Fibroblast of lung (primary cell): ENCODE data around the gene SHANK2. TPM values are rescaled to one million over a fixed set of nuclear protein-coding genes. Genes with fewer than 3 reads are reported as not detected.

ENCODE experiments used
- DNase-seq, 2 donors: peaks; one replicate each; pipeline versions ENCODE4 v3.0.0 to v3.0.0-alpha.2; 2010; ENCODE audit warnings: low read depth in 2 of 2
- H2AFZ ChIP-seq: 2 replicates; pipeline ENCODE4 v1.5.1; 2012; ENCODE audit warnings: low read length, control low read depth, inconsistent platforms
- H3K27ac ChIP-seq: 2 replicates; pipeline ENCODE4 v1.5.1; 2011; ENCODE audit warnings: low read length, control low read depth; ENCODE audit not compliant: insufficient read depth
- H3K27me3 ChIP-seq: 2 replicates; pipeline ENCODE4 v1.5.1; 2011; ENCODE audit warnings: mild to moderate bottlenecking, low read length; ENCODE audit not compliant: control insufficient read depth, insufficient read depth
- H3K36me3 ChIP-seq: 2 replicates; pipeline ENCODE4 v1.5.1; 2011; ENCODE audit warnings: low read length; ENCODE audit not compliant: control insufficient read depth, insufficient read depth
- H3K4me1 ChIP-seq: 2 replicates; pipeline ENCODE4 v1.5.1; 2011; ENCODE audit warnings: low read length; ENCODE audit not compliant: control insufficient read depth, insufficient read depth; ENCODE audit errors: extremely low read depth
- H3K4me2 ChIP-seq: 2 replicates; pipeline ENCODE4 v1.5.1; 2011; ENCODE audit warnings: low read length, control low read depth; ENCODE audit not compliant: insufficient read depth; ENCODE audit errors: extremely low read depth
- H3K4me3 ChIP-seq, 4 experiments: fragments of 200-600 bp in 1 of 4; sonication (generic) in 1 of 4; replicated peaks in 1 of 4; 2 replicates each; pipeline ENCODE4 v1.5.1; 2011 to 2016; ENCODE audit warnings: low read length in 4 of 4, low read depth in 3 of 4, mild to moderate bottlenecking in 3 of 4, control low read depth in 2 of 4, inconsistent platforms in 1 of 4, mixed read lengths in 1 of 4; ENCODE audit not compliant: insufficient read depth in 1 of 4; ENCODE audit errors: control extremely low read depth in 1 of 4
- H3K79me2 ChIP-seq: 2 replicates; pipeline ENCODE4 v1.5.1; 2012; ENCODE audit warnings: mild to moderate bottlenecking, low read length, inconsistent platforms; ENCODE audit not compliant: control insufficient read depth, insufficient read depth
- H3K9ac ChIP-seq: 2 replicates; pipeline ENCODE4 v1.5.1; 2011; ENCODE audit warnings: mild to moderate bottlenecking, low read length, control low read depth; ENCODE audit not compliant: insufficient read depth
- H3K9me3 ChIP-seq: 2 replicates; pipeline ENCODE4 v1.5.1; 2012; ENCODE audit warnings: low read depth, low read length; ENCODE audit not compliant: control insufficient read depth, insufficient read depth
- H4K20me1 ChIP-seq: 2 replicates; pipeline ENCODE4 v1.5.1; 2011; ENCODE audit warnings: low read length; ENCODE audit not compliant: control insufficient read depth, insufficient read depth; ENCODE audit errors: extremely low read depth
- CTCF ChIP-seq, 2 donors: IDR thresholded peaks in 1 of 2; conservative IDR thresholded peaks in 1 of 2; 1 replicate in 1 of 2; 2 replicates in 1 of 2; pipeline ENCODE4 v1.5.1; 2011 to 2012; ENCODE audit warnings: low read length in 2 of 2, control low read depth in 1 of 2, inconsistent platforms in 1 of 2, low read depth in 1 of 2, mild to moderate bottlenecking in 1 of 2
- EZH2 ChIP-seq: IDR thresholded peaks from 2 replicates; pipeline ENCODE4 v1.5.1; 2012; ENCODE audit warnings: low read length, control low read depth, mild to moderate bottlenecking; ENCODE audit errors: missing control alignments
- polyA plus RNA-seq, 2 donors: library from polyadenylated mRNA; depleted of rRNA in 1 of 2; stranded (reverse) in 1 of 2; unstranded in 1 of 2; fragments of >200 nt; gene quantifications; 2 replicates each; pipeline ENCODE4 v1.2.1, GENCODE V29; 2011 to 2012; ENCODE audit warnings: missing spikeins in 1 of 2
- total RNA-seq: library from RNA; depleted of rRNA; stranded (reverse); fragments of >200 nt; gene quantifications from 2 replicates; pipeline ENCODE4 v1.2.1, GENCODE V29; 2014

SHANK2 gene
- total and polyA plus RNA-seq, 2 donors (not counting 1 experiment from before 2014, with no cell fraction given): 3.2 to 11.6 TPM

DNA sequence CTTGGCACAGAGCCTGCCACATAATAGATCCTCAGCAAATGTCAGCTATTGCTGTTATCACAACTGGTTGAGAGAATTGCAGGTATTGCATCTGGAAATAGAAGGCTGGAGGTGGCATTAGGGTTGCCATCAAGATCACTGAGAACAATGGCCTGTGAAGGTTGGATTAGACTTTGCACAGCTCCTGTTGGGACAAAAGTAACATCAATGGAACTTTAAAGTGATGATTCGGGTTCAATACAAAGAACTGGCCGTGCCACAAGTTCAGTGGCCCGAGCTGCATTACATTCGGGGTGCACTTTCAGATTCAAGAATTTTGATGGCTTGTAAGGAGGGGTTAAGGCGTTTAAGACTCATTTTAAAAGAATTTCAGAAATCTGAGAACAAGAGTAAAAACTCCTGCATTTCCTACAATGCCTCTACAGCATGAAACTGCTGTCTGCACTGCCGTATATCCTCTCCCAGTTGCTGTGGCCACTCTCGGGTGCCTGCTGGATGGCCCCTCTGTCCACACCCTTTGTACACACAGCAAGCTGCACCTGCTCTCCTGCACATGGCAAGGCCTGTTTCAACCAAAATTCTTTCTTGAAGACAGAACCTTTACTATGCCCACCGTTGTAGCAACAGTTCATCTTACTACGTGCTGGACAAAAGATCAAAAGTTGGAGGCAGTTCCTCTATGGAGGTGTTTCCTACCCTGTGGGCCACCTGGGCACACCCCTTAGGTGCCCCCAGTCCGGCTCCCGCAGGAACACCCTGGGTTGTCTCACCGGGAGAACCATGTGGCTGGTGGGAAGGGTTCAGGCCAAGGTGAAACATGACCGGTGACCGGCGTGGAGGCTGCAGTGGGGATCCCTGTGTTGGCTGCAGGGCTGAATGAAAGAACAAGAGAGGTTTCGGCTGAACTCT is 17.5 kb upstream of the SHANK2 start:
- H3K4me3 ChIP-seq: no peak overlapping the region
- no peak overlapping the region for H3K4me2 ChIP-seq
- no peaks in the 10 kb centered on the region for H4K20me1 ChIP-seq
- H3K27me3 ChIP-seq: no peaks in the 10 kb centered on the region
- no peak for TF ChIP-seq EZH2
- TF ChIP-seq CTCF (conservative IDR thresholded peaks at IDR 0.05 in 1 of 2, IDR thresholded peaks at IDR 0.05 in 1 of 2; ENCODE audit: low read depth in 1 of 2, low read length in 2 of 2): no peak
- no peaks in the 10 kb centered on the region for H3K79me2 ChIP-seq
- no peak overlapping the region for H2AFZ ChIP-seq
- H3K36me3 ChIP-seq: no peaks in the 10 kb centered on the region
- H3K4me1 ChIP-seq: no peaks in the 10 kb centered on the region
- no peak overlapping the region for H3K27ac ChIP-seq
- no peak overlapping the region for H3K9ac ChIP-seq
- peak in 1 of 2 donors; percentile 25 for DNase-seq
- H3K9me3 ChIP-seq: no peaks in the 10 kb centered on the region

- Histone ChIP-seq H3K27me3 (no peaks in the 10 kb centered on the region), H3K9me3 (no peaks in the 10 kb centered on the region), H3K4me3 (no peak overlapping the region), H3K36me3 (no peaks in the 10 kb centered on the region), H3K4me1 (no peaks in the 10 kb centered on the region), H2AFZ (no peak overlapping the region), H3K79me2 (no peaks in the 10 kb centered on the region), H3K4me2 (no peak overlapping the region), H3K9ac (no peak overlapping the region), H3K27ac (no peak overlapping the region), H4K20me1 (no peaks in the 10 kb centered on the region)
- TF ChIP-seq EZH2 (no peak), CTCF (conservative IDR thresholded peaks at IDR 0.05 in 1 of 2, IDR thresholded peaks at IDR 0.05 in 1 of 2; ENCODE audit: low read depth in 1 of 2, low read length in 2 of 2) (no peak)
- DNase-seq: no peak
Measured at GRCh38 chr11:71268706-71269321, 16.4 kb upstream of the SHANK2 start.

GRCh38 chr11:71267807-71268421 is 15.5 kb upstream of the SHANK2 start:
- Histone ChIP-seq H3K4me3 (no peak overlapping the region), H3K9me3 (no peaks in the 10 kb centered on the region), H3K79me2 (no peaks in the 10 kb centered on the region), H4K20me1 (no peaks in the 10 kb centered on the region), H3K27me3 (no peaks in the 10 kb centered on the region), H3K36me3 (no peaks in the 10 kb centered on the region), H3K4me1 (no peaks in the 10 kb centered on the region), H3K4me2 (no peak overlapping the region), H3K9ac (no peak overlapping the region), H2AFZ (no peak overlapping the region), H3K27ac (no peak overlapping the region)
- TF ChIP-seq CTCF (conservative IDR thresholded peaks at IDR 0.05 in 1 of 2, IDR thresholded peaks at IDR 0.05 in 1 of 2; ENCODE audit: low read depth in 1 of 2, low read length in 2 of 2): no peak
- TF ChIP-seq EZH2: no peak
- no peak for DNase-seq
